Measurements from ENCODE around the gene SIX3.

Gene SIX3

GRCh38 chr2:44902217-44903137, 39.0 kb upstream of the SIX3 start:
- Histone ChIP-seq H4K20me1 (ENCODE audit: insufficient read depth) (no peaks in the 10 kb centered on the region), H2AFZ (ENCODE audit: low read depth) (no peak overlapping the region), H3K4me3 (IDR thresholded peaks at IDR 0.05; ENCODE audit: insufficient read depth, low read depth, low read length) (no peak overlapping the region), H3K4me1 (ENCODE audit: low read depth, poor library complexity, severe bottlenecking) (no peaks in the 10 kb centered on the region), H3K27me3 (ENCODE audit: insufficient read depth, low read depth) (no peaks in the 10 kb centered on the region), H3K9ac (no peak overlapping the region), H3K27ac (no peak overlapping the region), H3K4me2 (no peak overlapping the region), H3K79me2 (ENCODE audit: insufficient read depth, low read depth) (no peaks in the 10 kb centered on the region), H3K36me3 (ENCODE audit: insufficient read depth) (no peaks in the 10 kb centered on the region)
- no peak for TF ChIP-seq CTCF (conservative IDR thresholded peaks at IDR 0.05; ENCODE audit: low read depth, low read length)

GRCh38 chr2:44904578-44904977, 36.9 kb upstream of the SIX3 start:
- H3K4me3 ChIP-seq (IDR thresholded peaks at IDR 0.05; ENCODE audit: insufficient read depth, low read depth, low read length) = no peak overlapping the region
- no peaks in the 10 kb centered on the region for H3K27me3 ChIP-seq (ENCODE audit: insufficient read depth, low read depth)
- no peak overlapping the region for H3K9ac ChIP-seq
- no peak overlapping the region for H3K27ac ChIP-seq
- no peak for TF ChIP-seq CTCF (conservative IDR thresholded peaks at IDR 0.05; ENCODE audit: low read depth, low read length)
- H4K20me1 ChIP-seq (ENCODE audit: insufficient read depth) = no peaks in the 10 kb centered on the region
- H3K4me1 ChIP-seq (ENCODE audit: low read depth, poor library complexity, severe bottlenecking) = no peaks in the 10 kb centered on the region
- no peaks in the 10 kb centered on the region for H3K79me2 ChIP-seq (ENCODE audit: insufficient read depth, low read depth)
- no peak overlapping the region for H3K4me2 ChIP-seq
- no peak overlapping the region for H2AFZ ChIP-seq (ENCODE audit: low read depth)
- H3K36me3 ChIP-seq (ENCODE audit: insufficient read depth) = no peaks in the 10 kb centered on the region

GRCh38 chr2:44906972-44907371, 34.5 kb upstream of the SIX3 start:
- no peaks in the 10 kb centered on the region for H3K4me1 ChIP-seq (ENCODE audit: low read depth, poor library complexity, severe bottlenecking)
- no peak overlapping the region for H3K4me2 ChIP-seq
- H3K27me3 ChIP-seq (ENCODE audit: insufficient read depth, low read depth) = no peaks in the 10 kb centered on the region
- no peak overlapping the region for H2AFZ ChIP-seq (ENCODE audit: low read depth)
- H3K36me3 ChIP-seq (ENCODE audit: insufficient read depth) = no peaks in the 10 kb centered on the region
- no peak overlapping the region for H3K9ac ChIP-seq
- H4K20me1 ChIP-seq (ENCODE audit: insufficient read depth) = no peaks in the 10 kb centered on the region
- no peak overlapping the region for H3K4me3 ChIP-seq (IDR thresholded peaks at IDR 0.05; ENCODE audit: insufficient read depth, low read depth, low read length)
- no peak for TF ChIP-seq CTCF (conservative IDR thresholded peaks at IDR 0.05; ENCODE audit: low read depth, low read length)
- H3K79me2 ChIP-seq (ENCODE audit: insufficient read depth, low read depth) = no peaks in the 10 kb centered on the region
- no peak overlapping the region for H3K27ac ChIP-seq

- H2AFZ ChIP-seq (ENCODE audit: low read depth) = no peak overlapping the region
- no peaks in the 10 kb centered on the region for H4K20me1 ChIP-seq (ENCODE audit: insufficient read depth)
- H3K27ac ChIP-seq = no peak overlapping the region
- no peak overlapping the region for H3K4me2 ChIP-seq
- no peak for TF ChIP-seq CTCF (conservative IDR thresholded peaks at IDR 0.05; ENCODE audit: low read depth, low read length)
- no peaks in the 10 kb centered on the region for H3K36me3 ChIP-seq (ENCODE audit: insufficient read depth)
- no peaks in the 10 kb centered on the region for H3K27me3 ChIP-seq (ENCODE audit: insufficient read depth, low read depth)
- no peak overlapping the region for H3K9ac ChIP-seq
- H3K4me3 ChIP-seq (IDR thresholded peaks at IDR 0.05; ENCODE audit: insufficient read depth, low read depth, low read length) = no peak overlapping the region
- H3K79me2 ChIP-seq (ENCODE audit: insufficient read depth, low read depth) = no peaks in the 10 kb centered on the region
- no peaks in the 10 kb centered on the region for H3K4me1 ChIP-seq (ENCODE audit: low read depth, poor library complexity, severe bottlenecking)
Measured at GRCh38 chr2:44909831-44910230, 31.7 kb upstream of the SIX3 start.

All from KMS-11 (cell line).